HL-60 (cell line): Measurements from ENCODE around the gene FAM13C.
"Not testable (repeated sequence)": the region's sequence is repeated elsewhere in the genome, so short reads cannot be mapped to it uniquely, and the experiment has no call there.

Experiments
- DNase-seq, 2 experiments: peaks; one replicate each; pipeline ENCODE4 v3.0.0-alpha.2; 2010 to 2020; ENCODE audit warnings: low read depth in 1 of 2, low spot score in 1 of 2
- H3K27ac ChIP-seq: fragments of 250-450 bp; sonication (Bioruptor Pico); replicated peaks from 2 replicates; pipeline ENCODE4 v1.5.1; 2020; ENCODE audit warnings: mild to moderate bottlenecking, moderate library complexity
- H3K27me3 ChIP-seq: fragments of 250-450 bp; sonication (Bioruptor Pico); 2 replicates; pipeline ENCODE4 v1.5.1; 2021; ENCODE audit warnings: mild to moderate bottlenecking, moderate library complexity; ENCODE audit not compliant: insufficient read depth, poor library complexity, severe bottlenecking
- H3K4me3 ChIP-seq: replicated peaks from 2 replicates; pipeline ENCODE4 v1.5.1; 2011; ENCODE audit warnings: mild to moderate bottlenecking, control low read depth, low read length; ENCODE audit not compliant: insufficient read depth
- GABPA ChIP-seq: IDR thresholded peaks from 2 replicates; pipeline ENCODE4 v1.6.1; 2012; ENCODE audit warnings: low read depth
- POLR2AphosphoS5 ChIP-seq: IDR thresholded peaks from 2 replicates; pipeline ENCODE4 v1.6.1; 2012; ENCODE audit warnings: low read depth
- REST ChIP-seq: IDR thresholded peaks from 2 replicates; pipeline ENCODE4 v1.6.1; 2012; ENCODE audit warnings: low read depth; ENCODE audit not compliant: insufficient replicate concordance
- SPI1 ChIP-seq: IDR thresholded peaks from 2 replicates; pipeline ENCODE4 v1.6.1; 2012; ENCODE audit warnings: low read depth, mild to moderate bottlenecking, borderline replicate concordance
- TF ChIP-seq, protein P1 (sequence below): IDR thresholded peaks from one replicate; pipeline ENCODE4 v1.5.1; 2011; ENCODE audit warnings: low read length, control low read depth, inconsistent platforms; ENCODE audit not compliant: insufficient read depth

The FAM13C gene

DNA sequence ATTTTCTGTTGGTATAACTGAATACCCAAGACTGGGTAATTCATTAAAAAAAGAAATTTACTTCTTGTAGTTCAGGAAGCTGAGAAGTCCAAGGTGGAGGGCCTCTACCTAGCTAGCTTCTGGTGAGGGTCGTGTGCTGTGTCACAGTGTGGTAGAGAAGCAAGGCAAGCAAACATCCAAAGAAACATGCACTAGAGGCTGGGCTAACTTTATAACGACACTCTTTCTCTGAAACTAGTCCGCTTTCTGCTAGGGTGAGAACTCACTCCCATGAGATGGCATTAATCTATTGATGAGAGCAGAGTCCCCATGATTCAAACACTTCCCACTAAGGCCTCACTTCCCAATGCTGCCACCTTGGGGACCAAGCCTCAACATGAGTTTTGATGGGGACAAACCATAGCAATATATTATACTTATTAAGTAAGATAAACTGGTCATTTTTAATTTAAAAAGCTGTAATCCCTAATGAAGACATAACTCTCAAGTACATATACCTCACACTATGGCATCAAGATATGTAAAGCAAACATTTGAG lies 135.1 kb downstream of the FAM13C start:
- no peak overlapping the region for H3K4me3 ChIP-seq
- no peak overlapping the region for H3K27ac ChIP-seq
- peaks cover 2% of the 10 kb centered on the region for H3K27me3 ChIP-seq
- TF ChIP-seq SPI1 (no peak), REST (no peak), POLR2AphosphoS5 (no peak), GABPA (no peak)
- TF ChIP-seq, protein P1, sequence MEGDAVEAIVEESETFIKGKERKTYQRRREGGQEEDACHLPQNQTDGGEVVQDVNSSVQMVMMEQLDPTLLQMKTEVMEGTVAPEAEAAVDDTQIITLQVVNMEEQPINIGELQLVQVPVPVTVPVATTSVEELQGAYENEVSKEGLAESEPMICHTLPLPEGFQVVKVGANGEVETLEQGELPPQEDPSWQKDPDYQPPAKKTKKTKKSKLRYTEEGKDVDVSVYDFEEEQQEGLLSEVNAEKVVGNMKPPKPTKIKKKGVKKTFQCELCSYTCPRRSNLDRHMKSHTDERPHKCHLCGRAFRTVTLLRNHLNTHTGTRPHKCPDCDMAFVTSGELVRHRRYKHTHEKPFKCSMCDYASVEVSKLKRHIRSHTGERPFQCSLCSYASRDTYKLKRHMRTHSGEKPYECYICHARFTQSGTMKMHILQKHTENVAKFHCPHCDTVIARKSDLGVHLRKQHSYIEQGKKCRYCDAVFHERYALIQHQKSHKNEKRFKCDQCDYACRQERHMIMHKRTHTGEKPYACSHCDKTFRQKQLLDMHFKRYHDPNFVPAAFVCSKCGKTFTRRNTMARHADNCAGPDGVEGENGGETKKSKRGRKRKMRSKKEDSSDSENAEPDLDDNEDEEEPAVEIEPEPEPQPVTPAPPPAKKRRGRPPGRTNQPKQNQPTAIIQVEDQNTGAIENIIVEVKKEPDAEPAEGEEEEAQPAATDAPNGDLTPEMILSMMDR: no peak
- no peak for DNase-seq

DNA sequence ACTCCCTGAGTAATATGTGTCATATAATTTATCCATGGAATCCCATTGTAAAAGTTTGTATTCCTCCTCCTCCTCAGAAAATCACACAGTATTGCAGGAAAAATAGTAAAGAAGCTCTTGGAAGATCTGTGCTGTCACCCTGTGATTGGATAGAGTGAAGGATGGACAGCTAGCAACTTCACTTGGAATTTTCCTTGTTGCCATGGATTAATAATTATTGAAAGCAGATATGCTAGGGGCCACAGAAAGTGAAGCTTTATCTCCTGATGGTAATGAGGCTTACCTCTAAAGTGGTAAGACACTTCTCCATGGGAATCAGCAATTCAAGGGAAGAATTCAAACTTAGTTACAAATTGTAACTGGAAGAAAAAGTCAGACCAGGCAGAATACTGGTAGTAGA lies 137.1 kb downstream of the FAM13C start:
- H3K4me3 ChIP-seq: no peak overlapping the region
- H3K27me3 ChIP-seq: peaks cover 2% of the 10 kb centered on the region
- DNase-seq: no peak
- H3K27ac ChIP-seq: no peak overlapping the region
- TF ChIP-seq GABPA (no peak), POLR2AphosphoS5 (no peak), SPI1 (no peak), REST (no peak)
- TF ChIP-seq, protein P1: no peak

GRCh38 chr10:59223597-59223996 lies 138.8 kb downstream of the FAM13C start:
- H3K4me3 ChIP-seq, H3K27me3 ChIP-seq, H3K27ac ChIP-seq, DNase-seq: not testable (repeated sequence)

DNA sequence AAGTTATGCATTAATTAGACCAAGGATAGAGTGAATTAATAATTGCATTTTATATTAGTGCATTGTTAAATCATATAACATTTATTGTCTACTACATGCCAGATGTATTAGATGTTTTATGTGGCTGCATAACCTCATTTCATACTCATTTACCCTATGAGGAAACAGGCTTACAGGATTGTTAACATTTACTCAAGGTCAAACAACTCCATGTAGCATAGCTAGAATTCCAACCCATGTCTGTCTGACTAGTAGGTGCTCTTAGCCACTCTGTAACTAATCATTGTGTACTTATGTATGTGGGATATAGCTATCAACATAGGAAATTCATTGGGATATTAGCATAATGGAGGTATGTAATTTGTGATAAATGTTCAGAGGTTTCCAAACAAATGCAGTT lies 139.6 kb downstream of the FAM13C start:
- TF ChIP-seq GABPA (no peak), SPI1 (no peak), REST (no peak), POLR2AphosphoS5 (no peak)
- TF ChIP-seq, protein P1: no peak
- no peak for DNase-seq
- H3K27me3 ChIP-seq: no peaks in the 10 kb centered on the region
- no peak overlapping the region for H3K27ac ChIP-seq
- no peak overlapping the region for H3K4me3 ChIP-seq
